Measurements from ENCODE around the gene SETD2.

- no peak for TF ChIP-seq CTCF (IDR thresholded peaks at IDR 0.05)
- no peak for TF ChIP-seq POLR2A (IDR thresholded peaks at IDR 0.05)
These were observed 12.1 kb downstream of the SETD2 start for GRCh38 chr3:47151836-47152235.

Measured in lower leg skin (tissue), 3 donors.